Activated T-cell treated with anti-CD3 and anti-CD28 coated beads for 24 hours (primary cell): ENCODE measurements around the gene IL1RL2.

Experiments used
- DNase-seq: peaks from one replicate; pipeline ENCODE4 v3.0.0-alpha.2; 2020; ENCODE audit warnings: low read depth

Gene IL1RL2

DNA sequence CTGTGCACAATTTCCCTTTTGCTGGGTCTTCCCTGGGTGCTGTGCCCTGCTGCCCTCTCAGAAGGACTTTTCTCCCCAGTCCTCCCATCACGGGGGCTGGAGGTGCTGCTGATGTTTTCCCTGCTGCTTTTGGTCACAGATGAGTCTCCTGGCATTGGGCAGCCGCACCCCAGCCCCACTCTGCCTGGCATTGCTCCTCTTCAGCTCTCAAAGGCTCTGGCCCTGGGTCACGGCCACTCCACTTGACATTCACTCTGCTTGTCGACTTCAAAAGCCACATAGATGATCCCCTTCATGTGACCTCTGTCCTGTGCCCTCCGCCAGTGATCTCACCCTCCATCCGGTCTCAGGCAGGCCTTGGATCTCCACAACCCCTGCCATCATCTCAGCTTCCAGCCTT is 81.0 kb downstream of the IL1RL2 start:
- no peak for DNase-seq

DNA sequence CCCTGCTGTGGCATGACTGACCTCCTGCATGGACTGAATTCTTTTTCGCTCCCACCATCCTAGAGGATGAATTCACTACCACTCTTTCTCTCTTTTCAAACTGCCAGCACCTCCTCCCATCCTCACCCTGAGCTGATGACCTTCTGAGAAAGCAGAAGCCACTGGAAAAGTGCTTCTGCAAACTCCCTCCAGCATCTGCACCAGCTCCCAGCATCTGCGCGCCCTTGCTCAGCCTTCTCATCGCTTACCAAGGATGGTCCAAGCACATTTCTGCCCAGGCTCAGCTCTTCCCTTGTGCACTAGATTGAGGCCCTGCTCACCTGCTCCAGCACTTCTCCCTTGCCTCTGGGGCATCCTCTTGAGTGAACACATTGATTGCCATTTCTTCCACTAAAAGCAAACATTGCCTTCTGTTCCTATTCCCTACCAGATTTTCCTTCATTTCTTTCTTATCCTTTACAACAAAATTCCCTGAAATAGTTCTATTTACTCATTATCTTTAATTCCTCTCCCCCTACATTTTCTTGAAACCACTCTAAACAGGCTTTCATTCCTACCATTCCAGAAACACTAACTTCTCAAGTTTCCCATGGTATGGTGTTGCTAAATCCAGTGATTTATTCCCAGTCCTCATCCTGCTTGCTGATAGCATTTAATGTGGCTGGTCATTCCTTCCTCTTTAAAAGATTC is 81.8 kb downstream of the IL1RL2 start:
- DNase-seq, result no peak

DNA sequence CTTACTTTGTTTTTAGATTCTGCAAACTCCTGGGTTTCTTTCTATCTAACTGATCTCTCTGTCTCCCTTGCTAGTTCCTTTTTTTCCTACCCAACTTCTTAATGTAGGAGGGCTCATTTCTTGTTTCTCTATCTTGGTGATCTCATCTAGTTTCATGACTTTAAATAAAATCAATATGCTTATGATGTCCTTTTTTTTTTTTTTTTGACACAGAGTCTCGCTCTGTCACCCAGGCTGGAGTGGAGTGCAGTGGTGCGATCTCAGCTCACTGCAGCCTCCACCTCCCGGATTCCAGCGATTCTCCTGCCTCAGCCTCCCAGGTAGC is 82.3 kb downstream of the IL1RL2 start:
- DNase-seq, result no peak

DNA sequence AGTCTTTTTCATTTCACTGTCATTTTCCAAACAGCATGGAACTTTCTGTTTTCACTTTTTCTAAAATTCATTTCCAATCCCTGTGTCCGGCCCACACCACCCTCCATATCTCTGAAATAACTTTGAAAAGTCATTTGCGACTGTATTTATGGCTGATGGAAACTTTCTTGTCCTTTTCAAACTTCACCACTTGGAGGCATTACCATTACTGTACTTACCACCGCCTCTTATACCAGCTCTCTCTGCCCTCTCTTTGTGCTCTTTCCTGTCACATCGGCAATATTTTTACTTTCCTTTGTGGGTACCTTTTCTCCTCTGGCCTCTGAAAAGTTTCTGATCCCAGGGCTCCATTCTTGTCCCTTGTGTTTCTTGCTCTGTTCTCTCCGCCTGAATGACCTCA is 85.0 kb downstream of the IL1RL2 start:
- DNase-seq, result no peak

DNA sequence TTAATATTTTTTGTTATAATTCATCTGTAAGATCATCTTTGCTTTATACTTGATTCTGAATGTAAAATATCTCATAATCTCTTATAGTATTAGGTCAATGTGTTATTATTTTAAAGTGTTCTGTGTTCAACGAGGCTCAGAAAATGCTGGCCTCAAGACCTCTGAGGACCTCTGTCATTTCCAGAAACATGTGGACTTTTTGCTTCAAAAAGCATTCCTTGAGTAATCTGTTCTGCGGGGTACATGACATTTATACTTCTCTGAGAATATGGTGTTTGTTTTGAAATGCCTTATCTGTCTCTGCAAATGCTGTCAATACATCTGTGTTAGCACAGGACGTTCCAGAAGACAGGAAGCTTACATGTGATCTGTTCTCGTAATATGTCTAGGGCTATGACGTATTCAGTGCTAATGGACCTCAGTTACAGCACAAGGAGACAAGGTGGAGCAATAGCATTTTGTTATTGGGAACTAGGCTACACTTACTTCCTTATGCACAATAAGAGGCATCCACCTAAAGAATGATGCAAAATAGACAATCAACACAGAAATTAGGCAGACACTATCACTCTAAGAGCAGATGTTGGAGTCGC is 86.9 kb downstream of the IL1RL2 start:
- DNase-seq, result no peak

DNA sequence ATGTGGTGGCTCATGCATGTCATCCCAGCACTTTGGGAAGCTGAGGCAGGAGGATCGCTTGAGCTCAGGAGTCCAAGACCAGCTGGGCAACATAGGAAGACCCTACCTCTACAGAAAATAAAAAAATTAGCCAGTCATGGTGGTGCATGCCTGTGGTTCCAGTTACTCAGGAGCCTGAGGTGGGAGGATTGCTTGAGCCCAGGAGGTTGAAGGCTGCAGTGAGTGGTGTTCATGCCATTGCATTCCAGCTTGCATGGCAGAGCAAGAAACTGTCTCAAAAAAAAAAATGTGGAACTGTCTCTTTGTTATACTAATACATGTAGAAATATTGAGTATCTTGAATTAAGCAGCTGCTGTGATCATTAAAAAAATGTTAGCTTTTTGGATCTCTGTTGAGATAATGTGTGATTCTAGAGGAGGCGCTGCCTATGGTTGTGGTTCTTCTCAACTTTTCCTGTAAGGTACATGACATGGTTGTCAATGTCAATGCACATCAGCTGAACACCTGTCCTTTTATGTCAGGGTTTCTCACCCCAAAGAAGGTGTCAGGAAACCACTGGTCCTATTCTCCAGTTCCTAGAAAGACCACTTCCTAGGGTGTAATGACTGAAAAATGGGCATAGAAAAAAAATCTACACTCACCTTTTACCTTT is 89.9 kb downstream of the IL1RL2 start:
- DNase-seq, result no peak

DNA sequence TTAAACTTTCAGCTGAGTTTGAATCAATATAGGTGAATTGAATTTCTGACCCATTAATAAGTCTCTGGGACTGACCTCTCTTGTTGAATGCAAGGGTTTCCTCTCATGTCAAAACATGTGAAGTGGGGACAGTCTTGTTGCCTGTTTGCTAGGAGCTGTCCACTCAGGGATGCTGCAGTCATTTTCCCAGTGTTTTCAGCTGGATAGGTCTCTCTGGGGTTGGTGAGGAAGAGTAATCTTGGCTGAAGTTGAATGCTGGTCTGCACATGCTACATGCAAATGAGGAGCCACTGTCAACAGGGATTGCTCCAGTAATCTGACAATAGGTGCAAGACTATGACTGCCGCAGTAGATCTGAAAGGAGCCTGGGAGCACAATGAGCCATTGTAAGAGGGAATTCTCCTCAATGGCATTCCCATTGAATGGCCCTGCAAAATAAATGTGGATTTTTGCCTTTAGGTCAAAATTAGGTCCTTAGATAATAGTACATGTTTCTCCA is 90.4 kb downstream of the IL1RL2 start:
- no peak for DNase-seq

DNA sequence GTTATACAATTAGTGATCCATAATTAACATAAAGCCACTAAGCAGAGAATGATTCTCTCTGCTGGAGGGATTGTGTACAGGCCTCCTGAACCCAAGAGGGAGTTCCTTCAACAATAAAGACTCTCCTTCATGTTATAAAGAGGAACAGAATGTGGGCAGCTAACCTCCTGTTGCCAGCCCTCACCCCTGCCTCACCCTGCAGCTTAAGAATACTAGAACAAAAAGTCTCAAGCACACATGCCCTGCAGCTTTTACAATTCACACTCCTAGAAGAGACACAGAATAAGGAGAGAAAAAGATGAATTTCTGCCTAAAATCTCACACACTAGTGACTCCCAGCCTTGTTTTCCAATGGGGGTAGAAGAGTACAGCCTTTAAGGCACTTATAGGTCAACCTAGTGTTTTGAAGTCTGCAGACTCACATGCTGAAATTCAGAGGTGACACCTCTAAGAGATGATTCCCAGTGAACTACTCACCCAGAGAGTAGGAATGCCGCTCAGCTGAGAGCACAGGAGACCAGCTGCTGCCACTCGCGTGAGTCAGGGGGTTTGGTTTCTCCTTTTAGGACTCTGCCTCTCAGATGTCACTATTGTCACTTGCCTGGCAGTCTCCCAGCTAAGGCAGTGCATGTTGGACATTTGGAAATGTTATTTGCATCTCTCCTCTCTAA is 92.0 kb downstream of the IL1RL2 start:
- no peak for DNase-seq

DNA sequence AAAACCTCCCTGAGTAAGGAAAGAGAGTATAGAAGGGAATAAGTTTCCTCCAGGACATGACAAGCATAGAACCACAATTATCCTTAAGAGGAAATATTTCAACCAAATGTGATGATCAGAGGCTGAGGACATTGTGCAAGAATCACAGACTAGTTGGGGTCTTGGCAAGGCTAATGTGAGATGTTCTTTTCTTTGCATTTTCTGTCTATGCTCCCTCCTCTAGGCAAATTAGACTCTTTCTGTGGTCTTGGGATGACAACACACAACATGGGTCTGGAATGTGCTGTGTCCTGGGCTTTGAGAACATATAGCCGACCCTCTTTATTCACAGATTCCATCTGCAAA is 92.5 kb downstream of the IL1RL2 start:
- no peak for DNase-seq

DNA sequence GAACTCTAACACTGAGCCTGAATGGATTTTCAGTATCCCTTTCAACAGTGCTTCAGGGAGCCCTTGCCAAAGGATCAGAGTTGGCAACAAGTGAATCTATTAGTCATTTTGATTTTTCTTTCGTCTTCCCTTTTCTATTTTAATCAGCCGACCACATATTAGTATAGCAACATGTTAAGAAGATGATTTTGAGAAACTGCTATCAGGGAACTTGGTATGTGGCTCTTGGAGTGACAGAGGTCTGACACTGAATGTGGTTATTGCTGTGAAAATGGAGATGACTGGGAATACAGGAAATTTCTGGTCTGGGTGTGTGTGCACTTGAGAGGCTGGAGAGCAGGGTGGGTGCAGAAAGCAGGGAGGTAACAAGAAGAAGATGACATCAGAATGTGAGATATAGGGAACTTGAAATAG is 95.9 kb downstream of the IL1RL2 start:
- DNase-seq, result no peak

DNA sequence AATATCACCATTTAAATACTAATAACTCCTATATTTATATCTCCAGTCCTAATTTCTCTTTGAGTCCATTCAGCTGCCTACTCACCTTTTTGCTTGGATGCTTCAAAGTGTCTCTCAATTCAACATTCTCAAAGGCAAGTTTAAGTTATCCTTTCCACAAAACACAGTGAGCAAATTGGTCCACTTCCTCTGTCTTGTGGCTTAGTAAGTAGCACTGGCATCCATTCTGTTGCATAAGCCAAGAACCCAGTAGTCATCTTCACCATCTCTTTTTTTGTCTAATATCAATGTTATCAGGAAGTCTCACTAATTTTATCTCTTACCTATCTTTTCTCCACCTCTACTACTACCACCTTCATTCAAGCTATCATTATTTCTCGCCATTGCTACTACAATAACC is 97.2 kb downstream of the IL1RL2 start:
- DNase-seq, result no peak

DNA sequence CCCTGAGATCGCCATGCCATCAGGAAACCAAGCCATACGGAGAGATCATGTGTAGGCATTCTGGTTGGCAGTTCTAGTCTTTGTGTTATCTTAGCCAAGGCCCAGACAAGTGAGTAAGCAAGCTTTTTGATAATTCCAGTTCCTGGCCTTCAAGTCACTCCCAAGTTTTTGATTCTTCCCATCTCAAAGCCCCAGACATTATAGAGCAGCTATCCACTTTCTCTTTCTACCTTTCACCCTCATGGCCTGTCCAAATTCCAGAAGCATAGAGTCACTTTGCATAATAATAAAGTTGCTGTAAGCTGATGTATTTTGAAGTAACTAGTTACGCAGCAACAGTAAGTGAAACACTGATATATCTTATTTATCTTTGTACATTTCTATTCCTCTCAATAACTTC is 97.8 kb downstream of the IL1RL2 start:
- no peak for DNase-seq

DNA sequence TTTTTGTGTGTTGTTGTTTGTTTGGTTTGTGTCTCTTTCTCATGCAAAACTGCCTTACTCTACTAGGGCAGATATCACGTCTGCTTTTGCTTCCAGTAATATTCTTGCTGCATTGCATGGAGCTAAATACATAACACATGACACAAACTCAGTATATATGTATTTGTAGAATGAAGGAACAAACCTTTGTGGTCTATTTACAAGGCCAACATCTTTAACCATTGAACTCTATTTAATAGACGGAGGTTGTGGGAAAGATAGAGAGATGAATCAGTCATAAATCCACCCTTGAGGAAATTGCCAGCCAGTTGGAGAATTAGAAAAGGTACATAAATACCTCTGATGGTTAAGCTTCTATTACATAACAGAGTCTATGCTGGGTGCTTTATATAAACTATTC is 98.5 kb downstream of the IL1RL2 start:
- no peak for DNase-seq

DNA sequence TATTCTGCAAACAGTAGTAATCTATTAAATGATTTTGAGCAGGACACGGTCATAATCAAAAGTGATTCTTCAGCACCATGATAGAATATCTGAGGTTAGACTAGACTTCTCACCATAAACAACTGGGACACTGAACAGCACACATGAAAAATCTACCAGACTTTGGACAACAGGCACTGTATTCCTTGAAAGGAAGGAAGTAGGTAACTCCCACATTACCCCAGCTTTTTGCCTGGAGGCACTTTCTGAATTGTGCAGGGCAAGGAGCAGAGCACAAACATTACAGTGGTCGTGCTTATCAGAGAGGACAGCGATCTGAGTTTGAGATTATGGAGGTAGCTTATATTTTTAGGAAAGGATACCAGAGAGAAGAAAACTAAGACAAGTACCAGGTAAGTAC is 99.2 kb downstream of the IL1RL2 start:
- no peak for DNase-seq

DNA sequence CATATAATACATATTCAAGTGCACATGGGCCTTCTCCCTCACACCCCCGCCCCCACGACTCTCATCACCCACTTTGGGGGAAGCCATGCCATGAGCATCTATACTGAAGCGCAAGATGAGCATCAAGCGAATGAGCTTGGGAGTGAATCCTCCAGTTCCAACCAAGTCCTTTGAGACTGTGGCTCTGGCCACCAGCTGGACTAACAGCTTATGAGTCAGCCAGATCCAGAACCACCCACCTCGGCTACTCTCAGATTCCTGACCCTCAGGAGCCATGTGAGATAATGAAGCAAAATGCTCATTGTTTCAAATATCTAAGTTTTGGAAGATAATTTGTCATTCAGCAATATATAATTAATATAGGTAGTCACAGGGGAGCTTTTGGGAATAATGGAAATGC is 102.3 kb downstream of the IL1RL2 start:
- no peak for DNase-seq
